ENCODE measurements around the gene SH2D2A. TPM values are rescaled to one million over a fixed set of nuclear protein-coding genes. Genes with fewer than 3 reads are reported as not detected.

The SH2D2A gene
- total and polyA plus RNA-seq, 2 donors (not counting 1 experiment from before 2014, with no cell fraction given): 0.73 to 2.1 TPM

- ChIA-PET POLR2A (no interaction called here), CTCF (interaction anchor here (0.8 to 1.4 kb wide), 5 partner anchors 15 to 92 kb away, joined by 3 to 5 read pairs (median 4); partner anchors contain the start of gene NTRK1)
- no peak for DNase-seq
- H3K27me3 ChIP-seq (replicated peaks in 1 of 4; ENCODE audit: control extremely low read depth in 1 of 4, control insufficient read depth in 3 of 4, insufficient read depth in 4 of 4, low read length in 3 of 4): no peaks in the 10 kb centered on the region
- H3K79me2 ChIP-seq (ENCODE audit: control insufficient read depth, insufficient read depth, low read length): peaks cover 82% of the 10 kb centered on the region
- ATAC-seq (ENCODE audit: low read depth): no peak
- peaks cover 19 to 45% of the 10 kb centered on the region in 2 experiments for H3K36me3 ChIP-seq (replicated peaks in 1 of 2; ENCODE audit: control extremely low read depth in 1 of 2, control insufficient read depth in 1 of 2, extremely low read depth in 1 of 2, insufficient read depth in 2 of 2, low read length in 1 of 2)
- H3K9ac ChIP-seq (ENCODE audit: low read length): no peak overlapping the region
- peaks cover 49% of the 10 kb centered on the region for H4K20me1 ChIP-seq (ENCODE audit: control insufficient read depth, insufficient read depth, low read length, poor library complexity, severe bottlenecking)
- Mint-ChIP-seq H3K27ac (no peak overlapping the region), H3K27me3 (no peaks in the 10 kb centered on the region), H3K9me3 (ENCODE audit: insufficient read depth) (no peaks in the 10 kb centered on the region), H3K4me1 (peaks cover 20% of the 10 kb centered on the region), H3K4me3 (no peak overlapping the region)
- H3K4me3 ChIP-seq (ENCODE audit: control extremely low read depth in 1 of 5, extremely low read depth in 1 of 5, insufficient read depth in 1 of 5, low read depth in 2 of 5, low read length in 4 of 5): no peak overlapping the region
- intact Hi-C loops (cut with micrococcal nuclease): no loop called here
- no peak overlapping the region for H3K27ac ChIP-seq (ENCODE audit: low read length in 2 of 2)
- TF ChIP-seq, protein P1, sequence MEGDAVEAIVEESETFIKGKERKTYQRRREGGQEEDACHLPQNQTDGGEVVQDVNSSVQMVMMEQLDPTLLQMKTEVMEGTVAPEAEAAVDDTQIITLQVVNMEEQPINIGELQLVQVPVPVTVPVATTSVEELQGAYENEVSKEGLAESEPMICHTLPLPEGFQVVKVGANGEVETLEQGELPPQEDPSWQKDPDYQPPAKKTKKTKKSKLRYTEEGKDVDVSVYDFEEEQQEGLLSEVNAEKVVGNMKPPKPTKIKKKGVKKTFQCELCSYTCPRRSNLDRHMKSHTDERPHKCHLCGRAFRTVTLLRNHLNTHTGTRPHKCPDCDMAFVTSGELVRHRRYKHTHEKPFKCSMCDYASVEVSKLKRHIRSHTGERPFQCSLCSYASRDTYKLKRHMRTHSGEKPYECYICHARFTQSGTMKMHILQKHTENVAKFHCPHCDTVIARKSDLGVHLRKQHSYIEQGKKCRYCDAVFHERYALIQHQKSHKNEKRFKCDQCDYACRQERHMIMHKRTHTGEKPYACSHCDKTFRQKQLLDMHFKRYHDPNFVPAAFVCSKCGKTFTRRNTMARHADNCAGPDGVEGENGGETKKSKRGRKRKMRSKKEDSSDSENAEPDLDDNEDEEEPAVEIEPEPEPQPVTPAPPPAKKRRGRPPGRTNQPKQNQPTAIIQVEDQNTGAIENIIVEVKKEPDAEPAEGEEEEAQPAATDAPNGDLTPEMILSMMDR (IDR thresholded peaks at IDR 0.05): no peak
- no peak for TF ChIP-seq EZH2 (IDR thresholded peaks at IDR 0.05; ENCODE audit: borderline replicate concordance, insufficient read depth, low read depth, low read length, poor library complexity, severe bottlenecking)
- peaks cover 0 to 1% of the 10 kb centered on the region in 2 donors for H3K4me1 ChIP-seq (ENCODE audit: control insufficient read depth in 2 of 2, insufficient read depth in 2 of 2, low read length in 2 of 2)
- H3K9me3 ChIP-seq (ENCODE audit: control extremely low read depth in 1 of 3, control insufficient read depth in 2 of 3, insufficient read depth in 1 of 3, low read length in 2 of 3): no peaks in the 10 kb centered on the region
- no peak overlapping the region for H2AFZ ChIP-seq (ENCODE audit: insufficient read depth, low read depth, low read length, poor library complexity, severe bottlenecking)
- H3K4me2 ChIP-seq (replicated peaks; ENCODE audit: low read depth, low read length, poor library complexity, severe bottlenecking): no peak overlapping the region
Observed at GRCh38 chr1:156781585-156782186, 35.0 kb downstream of the SH2D2A start.

GRCh38 chr1:156777573-156777972 is 39.1 kb downstream of the SH2D2A start:
- DNase-seq (no peak), ATAC-seq (ENCODE audit: low read depth) (no peak)
- Histone ChIP-seq H3K4me2 (replicated peaks; ENCODE audit: low read depth, low read length, poor library complexity, severe bottlenecking) (no peak overlapping the region), H3K4me3 (ENCODE audit: control extremely low read depth in 1 of 5, extremely low read depth in 1 of 5, insufficient read depth in 1 of 5, low read depth in 2 of 5, low read length in 4 of 5) (no peak overlapping the region), H3K27ac (ENCODE audit: low read length in 2 of 2) (peak overlapping the region in 1 of 2 donors; percentile 18), H3K4me1 (ENCODE audit: control insufficient read depth in 2 of 2, insufficient read depth in 2 of 2, low read length in 2 of 2) (peaks cover 0 to 3% of the 10 kb centered on the region in 2 donors), H3K36me3 (replicated peaks in 1 of 2; ENCODE audit: control extremely low read depth in 1 of 2, control insufficient read depth in 1 of 2, extremely low read depth in 1 of 2, insufficient read depth in 2 of 2, low read length in 1 of 2) (peaks cover 13 to 31% of the 10 kb centered on the region in 2 experiments), H4K20me1 (ENCODE audit: control insufficient read depth, insufficient read depth, low read length, poor library complexity, severe bottlenecking) (peaks cover 67% of the 10 kb centered on the region), H3K9ac (ENCODE audit: low read length) (no peak overlapping the region), H3K79me2 (ENCODE audit: control insufficient read depth, insufficient read depth, low read length) (peaks cover 93% of the 10 kb centered on the region), H3K9me3 (ENCODE audit: control extremely low read depth in 1 of 3, control insufficient read depth in 2 of 3, insufficient read depth in 1 of 3, low read length in 2 of 3) (no peaks in the 10 kb centered on the region), H2AFZ (ENCODE audit: insufficient read depth, low read depth, low read length, poor library complexity, severe bottlenecking) (no peak overlapping the region), H3K27me3 (replicated peaks in 1 of 4; ENCODE audit: control extremely low read depth in 1 of 4, control insufficient read depth in 3 of 4, insufficient read depth in 4 of 4, low read length in 3 of 4) (no peaks in the 10 kb centered on the region)
- POLR2A ChIA-PET: no interaction called here
- CTCF ChIA-PET: interaction anchor here (1.6 to 2.3 kb wide), 2 partner anchors 51 to 88 kb away, joined by 6 read pairs; no protein-coding TSS in a partner anchor
- Mint-ChIP-seq H3K27me3 (no peaks in the 10 kb centered on the region), H3K4me3 (no peak overlapping the region), H3K4me1 (peaks cover 43% of the 10 kb centered on the region), H3K9me3 (ENCODE audit: insufficient read depth) (no peaks in the 10 kb centered on the region), H3K27ac (no peak overlapping the region)
- 100% methylated on average over 1 of the region's 1 CpG for WGBS (ENCODE audit: insufficient coverage)
- TF ChIP-seq, protein P1 (IDR thresholded peaks at IDR 0.05): no peak
- TF ChIP-seq EZH2 (IDR thresholded peaks at IDR 0.05; ENCODE audit: borderline replicate concordance, insufficient read depth, low read depth, low read length, poor library complexity, severe bottlenecking): no peak
- intact Hi-C loops (cut with micrococcal nuclease): no loop called here

All from B cell (primary cell).